Posterior vena cava (tissue), 2 donors: Measurements from ENCODE around the gene INIP. TPM values are rescaled to one million over a fixed set of nuclear protein-coding genes. Genes with fewer than 3 reads are reported as not detected.
"Not testable (repeated sequence)": the region's sequence is repeated elsewhere in the genome, so short reads cannot be mapped to it uniquely, and the experiment has no call there.

Experiments used
- DNase-seq: peaks from one replicate; pipeline ENCODE4 v3.0.0-alpha.2; 2020; ENCODE audit warnings: low spot score
- intact Hi-C, 2 donors: fragments of 100-400 bp; cut with DNase I; formaldehyde crosslinking; loops; one replicate each; pipeline versions ENCODE4 v1.14.1 to v1.14.2; 2022 to 2023
- total RNA-seq, 2 donors: library from RNA; stranded (reverse); fragmentation: NEBNext Ultra II Directional; extraction: Animal tissue kit (Norgen Biotek cat#: 25700); gene quantifications; one replicate each; pipeline ENCODE4 v1.2.1, GENCODE V29; 2021
- donor health status: DM: yes; HTN: yes; CAD: no.
- donor health status: DM: yes; HTN: yes; CAD: no.

INIP gene
- total RNA-seq, 2 donors from 2014 or later, result 17.1 to 22.1 TPM

GRCh38 chr9:112696461-112696860 lies 21.5 kb downstream of the INIP start:
- intact Hi-C loops, result no loop called here
- DNase-seq, result no peak

DNA sequence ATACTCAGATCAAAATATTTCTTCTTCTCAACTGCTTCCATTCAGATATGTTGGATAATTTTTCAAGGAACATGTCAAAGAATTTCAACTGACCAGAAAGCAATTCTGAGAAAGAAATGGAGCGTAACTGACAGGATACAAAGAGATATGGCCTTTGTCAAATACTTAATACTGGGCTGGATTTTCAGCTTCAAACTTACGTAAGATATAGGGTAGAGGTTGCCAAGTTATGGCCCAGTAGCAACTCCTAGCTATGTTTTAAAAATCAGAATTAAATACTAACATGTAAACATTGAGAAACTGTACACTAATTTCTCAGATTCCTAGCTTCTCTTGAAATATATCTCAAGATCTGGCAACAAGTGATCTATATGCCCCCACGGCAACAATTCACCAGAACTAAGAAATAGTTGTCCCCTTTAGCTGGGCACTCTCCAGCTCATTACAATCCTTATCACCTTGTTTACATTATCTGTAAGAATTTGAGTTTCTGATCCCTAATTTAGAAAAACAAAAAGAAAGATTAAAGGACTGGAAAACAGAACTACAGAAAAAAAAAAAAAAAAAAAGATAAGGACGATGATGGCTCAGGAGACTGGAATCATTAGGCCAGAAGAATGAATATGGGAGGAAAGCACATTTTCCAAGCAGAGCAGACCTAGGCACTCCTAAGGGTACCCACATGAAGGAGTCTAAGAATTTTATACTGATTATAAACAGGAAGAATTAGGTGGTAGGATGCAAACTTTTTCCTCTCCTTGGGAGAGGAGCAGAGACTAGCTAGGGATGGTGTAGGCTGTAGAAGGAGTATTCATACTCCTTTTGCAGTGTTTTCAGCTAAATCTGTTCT lies 23.0 kb downstream of the INIP start:
- intact Hi-C loops, result no loop called here
- DNase-seq, result no peak

GRCh38 chr9:112689161-112689740 lies 28.7 kb downstream of the INIP start:
- DNase-seq, result no peak
- intact Hi-C loops, result no loop called here

GRCh38 chr9:112680731-112681402 lies 37.0 kb downstream of the INIP start:
- intact Hi-C loops, result no loop called here
- no peak for DNase-seq

GRCh38 chr9:112677040-112677439 lies 40.9 kb downstream of the INIP start:
- intact Hi-C loops, result no loop called here
- DNase-seq, result no peak

DNA sequence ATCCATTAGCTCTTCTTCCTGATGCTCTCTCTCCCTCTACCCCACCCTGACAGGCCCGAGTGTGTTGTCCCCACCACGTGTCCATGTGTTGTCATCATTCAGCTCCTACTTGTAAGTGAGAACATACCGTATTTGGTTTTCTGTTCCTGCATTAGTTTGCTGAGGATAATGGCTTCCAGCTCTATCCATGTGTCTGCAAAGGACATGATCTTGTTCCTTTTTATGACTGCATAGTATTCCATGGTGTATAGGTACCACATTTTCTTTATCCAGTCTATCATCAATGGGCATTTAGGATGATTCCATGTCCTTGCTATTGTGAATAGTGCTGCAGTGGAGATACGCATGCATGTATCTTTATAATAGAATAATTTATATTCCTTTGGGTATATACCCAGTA lies 44.7 kb downstream of the INIP start:
- DNase-seq, intact Hi-C loops: not testable (repeated sequence)

- DNase-seq, result no peak
These were observed 46.8 kb downstream of the INIP start for GRCh38 chr9:112670991-112671625.

DNA sequence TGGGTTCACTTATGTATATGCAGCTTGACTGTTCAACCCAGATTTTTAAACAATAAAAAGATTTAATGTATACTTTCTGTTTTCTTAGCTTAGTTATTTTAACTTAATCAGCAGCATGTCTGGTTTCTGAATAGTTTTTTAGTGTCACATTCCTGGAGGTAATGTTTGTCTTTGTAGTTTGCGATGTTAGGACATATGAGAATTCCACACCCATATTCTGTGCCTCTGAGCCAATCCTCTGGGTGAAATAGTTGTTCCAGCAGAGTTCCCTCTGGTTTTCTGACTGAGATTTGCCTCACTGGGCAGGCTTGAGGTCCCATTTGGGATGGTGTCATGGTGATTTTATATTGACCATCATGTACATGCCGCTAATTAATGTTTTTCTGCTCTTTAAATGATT lies 48.6 kb downstream of the INIP start:
- DNase-seq, result no peak
- intact Hi-C loops, result no loop called here

More at GRCh38 chr9:112670991-112671625, 46.8 kb downstream of the INIP start:
- intact Hi-C loops, result no loop called here

GRCh38 chr9:112665347-112665746 lies 52.6 kb downstream of the INIP start:
- DNase-seq, result no peak
- intact Hi-C loops, result no loop called here

- intact Hi-C loops, result no loop called here
- DNase-seq, result no peak
These were observed 53.4 kb downstream of the INIP start for GRCh38 chr9:112664531-112664930.

- DNase-seq, result no peak
- intact Hi-C loops, result no loop called here
These were observed 54.2 kb downstream of the INIP start for GRCh38 chr9:112663681-112664080.

- intact Hi-C loops, result no loop called here
- DNase-seq, result no peak
These were observed 58.0 kb downstream of the INIP start for GRCh38 chr9:112659906-112660305.

DNA sequence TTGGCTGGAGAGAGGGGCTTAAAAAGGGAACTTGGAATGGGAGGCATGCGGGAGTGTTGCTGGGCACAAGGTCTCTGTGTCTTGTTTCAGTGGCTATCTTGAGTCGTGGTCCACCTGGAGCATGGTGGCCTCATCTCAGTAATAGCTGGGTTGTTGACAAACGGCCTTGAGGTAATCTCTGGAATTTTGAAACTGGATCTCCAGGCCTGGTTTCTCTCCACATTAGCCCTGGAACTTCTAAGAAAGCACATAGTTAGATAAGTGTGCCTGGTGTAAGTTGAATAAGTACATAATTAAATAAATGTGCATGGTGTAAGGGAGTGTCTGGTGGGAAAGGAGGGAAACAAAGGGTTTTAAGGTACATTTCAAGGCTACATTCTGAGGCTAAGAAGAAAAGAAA lies 62.2 kb downstream of the INIP start:
- DNase-seq, result no peak
- intact Hi-C loops, result no loop called here

DNA sequence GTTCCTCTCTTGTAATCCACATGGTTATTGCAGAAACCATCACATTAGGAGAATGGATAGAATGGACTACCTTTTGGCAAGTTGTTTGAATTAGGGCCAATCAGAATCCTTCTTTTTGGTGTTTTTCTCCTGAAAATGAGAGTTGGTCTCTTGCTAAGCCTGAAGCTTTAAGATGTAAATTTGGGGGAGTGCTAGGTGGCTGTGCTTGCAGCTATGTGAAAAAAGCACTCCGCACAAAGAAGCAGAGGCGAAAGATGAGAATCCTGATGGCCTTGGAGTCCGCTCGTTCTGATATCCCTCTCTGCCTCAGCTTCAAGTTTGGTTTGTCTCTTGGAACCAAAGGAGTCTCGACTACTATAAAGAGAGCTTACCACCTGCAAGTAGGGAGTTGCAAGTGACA lies 63.6 kb downstream of the INIP start:
- intact Hi-C loops, result no loop called here
- no peak for DNase-seq

- no peak for DNase-seq
- intact Hi-C loops, result no loop called here
These were observed 69.3 kb downstream of the INIP start for GRCh38 chr9:112648624-112649023.

GRCh38 chr9:112647596-112647995 lies 70.3 kb downstream of the INIP start:
- intact Hi-C loops, result no loop called here
- no peak for DNase-seq

DNA sequence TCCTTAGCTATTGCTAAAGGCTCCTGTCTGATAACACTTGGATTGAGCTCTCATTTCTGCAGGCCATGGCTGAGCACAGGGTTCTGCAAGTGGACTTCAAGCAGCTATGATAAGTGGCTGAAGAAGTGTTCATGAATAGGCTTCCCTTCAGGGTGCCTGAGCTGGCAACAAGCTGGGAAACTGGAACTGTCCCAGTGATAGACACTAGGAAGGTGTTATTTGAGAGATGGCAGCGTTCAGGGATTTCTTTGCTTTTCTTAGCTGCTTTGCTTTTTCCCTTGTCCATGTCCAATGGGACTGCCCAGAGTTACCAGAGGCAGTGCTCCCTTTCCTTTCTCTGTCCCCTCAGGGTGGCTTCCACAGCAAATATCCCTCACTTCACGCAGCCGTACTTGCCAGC lies 75.8 kb downstream of the INIP start:
- no peak for DNase-seq
- intact Hi-C loops, result no loop called here

GRCh38 chr9:112640311-112640710 lies 77.6 kb downstream of the INIP start:
- intact Hi-C loops, result no loop called here
- no peak for DNase-seq
